Stimulated activated CD8-positive, alpha-beta memory T cell treated with anti-CD3 and anti-CD28 coated beads, Interleukin-4, amount 100 ng/mL, for 24 hours (primary cell): ENCODE data around the gene ELOVL4.

ENCODE experiments used
- DNase-seq: peaks from one replicate; pipeline ENCODE4 v3.0.0-alpha.2; 2020; ENCODE audit warnings: low read depth

The ELOVL4 gene

GRCh38 chr6:79911992-79912391, 35.4 kb downstream of the ELOVL4 start:
- no peak for DNase-seq

GRCh38 chr6:79909517-79909916, 37.8 kb downstream of the ELOVL4 start:
- DNase-seq: no peak

GRCh38 chr6:79902046-79902445, 45.3 kb downstream of the ELOVL4 start:
- DNase-seq: no peak

DNA sequence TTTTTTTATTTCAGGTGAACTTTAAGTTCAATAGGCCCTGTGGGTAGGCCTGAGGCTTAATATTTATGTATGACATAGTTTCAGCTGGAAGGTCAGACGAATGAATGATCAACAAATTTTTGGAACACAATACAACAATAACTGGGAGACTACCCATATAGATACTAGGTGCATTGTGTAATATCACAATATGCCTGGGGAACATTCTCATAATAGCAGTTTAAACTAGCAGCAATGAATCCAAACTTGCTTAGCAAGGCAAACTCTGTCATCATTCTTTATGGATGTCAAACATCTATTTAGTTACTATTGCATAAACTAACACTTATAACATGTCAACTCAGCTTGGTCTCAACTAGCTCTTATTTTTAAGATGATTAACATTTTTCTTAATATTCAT, 49.3 kb downstream of the ELOVL4 start:
- DNase-seq: no peak

- DNase-seq: no peak
Observed at GRCh38 chr6:79896075-79896449, 51.3 kb downstream of the ELOVL4 start.

- DNase-seq: no peak
Observed at GRCh38 chr6:79895382-79896074, 51.8 kb downstream of the ELOVL4 start.

DNA sequence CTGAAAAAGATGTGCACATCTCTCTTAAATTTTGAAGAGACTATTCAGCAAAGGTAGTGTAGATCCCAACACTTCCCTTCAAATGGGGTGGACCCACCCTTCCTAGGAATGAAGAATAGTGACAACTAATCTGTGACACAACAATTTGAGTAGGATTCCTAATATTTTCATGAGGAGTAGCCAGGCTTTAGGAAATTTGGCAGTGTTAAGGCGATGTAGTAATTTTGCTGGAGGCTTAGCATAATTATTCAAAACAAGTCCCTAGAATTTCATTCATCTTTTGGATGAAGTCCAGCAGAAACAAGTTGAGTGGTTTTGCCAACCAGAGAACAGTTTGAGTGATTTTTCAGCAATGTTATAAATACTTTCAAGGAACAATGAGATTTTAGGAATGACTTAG, 52.4 kb downstream of the ELOVL4 start:
- no peak for DNase-seq

DNA sequence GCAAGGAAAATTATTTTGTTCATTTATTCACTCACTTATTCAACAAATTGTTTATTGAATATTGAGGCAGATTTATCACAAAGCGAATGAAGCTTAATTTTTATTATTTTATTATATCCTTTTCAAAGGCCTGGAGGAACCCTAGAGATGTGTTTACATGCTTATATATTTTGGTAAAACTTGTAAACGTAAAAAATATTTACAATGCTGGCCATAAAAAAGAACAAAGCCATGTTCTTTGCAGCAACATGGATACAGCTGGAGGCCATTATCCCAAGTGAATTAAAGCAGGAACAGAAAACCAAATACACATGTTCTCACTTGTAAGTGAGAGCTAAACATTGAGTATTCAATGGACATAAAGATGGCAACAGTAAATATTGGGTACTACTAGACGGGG, 58.8 kb downstream of the ELOVL4 start:
- DNase-seq: no peak

GRCh38 chr6:79878142-79878748, 69.1 kb downstream of the ELOVL4 start:
- DNase-seq: no peak

GRCh38 chr6:79874531-79875134, 72.7 kb downstream of the ELOVL4 start:
- DNase-seq: no peak

- no peak for DNase-seq
Observed at GRCh38 chr6:79872986-79873385, 74.4 kb downstream of the ELOVL4 start.

- no peak for DNase-seq
Observed at GRCh38 chr6:79872303-79872702, 75.0 kb downstream of the ELOVL4 start.

DNA sequence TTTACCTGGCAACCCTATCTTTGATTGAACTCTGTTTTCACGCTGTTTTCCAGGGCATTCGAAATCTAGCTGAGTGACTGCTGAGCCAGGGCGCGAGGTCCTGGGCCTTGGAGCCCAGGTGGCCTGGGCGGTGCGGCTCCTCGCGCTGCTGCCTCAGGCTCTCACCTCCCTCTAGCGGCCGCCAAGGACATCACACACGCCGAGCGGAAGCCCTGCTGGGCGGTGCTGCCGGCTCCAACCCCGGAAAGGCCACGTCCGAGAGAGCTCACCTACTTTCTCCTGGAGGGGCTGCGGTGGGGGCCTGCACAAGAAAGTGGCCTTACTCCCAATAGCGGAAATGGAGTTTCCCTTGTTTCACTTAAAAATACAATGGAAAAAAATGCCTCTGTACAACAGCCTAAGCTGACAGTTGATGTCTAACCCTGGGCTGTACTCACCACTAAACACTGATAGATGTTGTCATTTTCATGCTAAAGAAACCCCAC, 77.7 kb downstream of the ELOVL4 start:
- peak; percentile 73 for DNase-seq

- no peak for DNase-seq
Observed at GRCh38 chr6:79869184-79869583, 78.2 kb downstream of the ELOVL4 start.

GRCh38 chr6:79868098-79868722, 79.1 kb downstream of the ELOVL4 start:
- no peak for DNase-seq
